Fibroblast of skin of left quadriceps (primary cell): ENCODE data around the gene CPED1.
A peak's percentile ranks its signal among the peaks of the same experiment; 100 is the strongest.
"Not testable (repeated sequence)": the region's sequence is repeated elsewhere in the genome, so short reads cannot be mapped to it uniquely, and the experiment has no call there.

Experiments used
- DNase-seq, 2 experiments: peaks; one replicate each; pipeline ENCODE4 v3.0.0-alpha.2; 2013; ENCODE audit warnings: low read depth in 2 of 2

Gene CPED1

GRCh38 chr7:120996333-120996987 lies 7.9 kb downstream of the CPED1 start:
- peak; percentile 94 to 95 for DNase-seq

- no peak for DNase-seq
Observed at GRCh38 chr7:120996988-120997345, 8.5 kb downstream of the CPED1 start.

GRCh38 chr7:120997882-120998474 lies 9.5 kb downstream of the CPED1 start:
- DNase-seq = no peak

GRCh38 chr7:120998520-120998919 lies 10.0 kb downstream of the CPED1 start:
- DNase-seq = no peak

- DNase-seq = no peak
Observed at GRCh38 chr7:120998996-120999565, 10.6 kb downstream of the CPED1 start.

- peak in 1 of 2 experiments; percentile 59 for DNase-seq
Observed at GRCh38 chr7:121000081-121000983, 11.8 kb downstream of the CPED1 start.

GRCh38 chr7:121001234-121001906 lies 12.9 kb downstream of the CPED1 start:
- DNase-seq = no peak

- no peak for DNase-seq
Observed at GRCh38 chr7:121002048-121002756, 13.7 kb downstream of the CPED1 start.

GRCh38 chr7:121002757-121003200 lies 14.3 kb downstream of the CPED1 start:
- peak in 1 of 2 experiments; percentile 49 for DNase-seq

GRCh38 chr7:121003986-121004685 lies 15.6 kb downstream of the CPED1 start:
- no peak for DNase-seq

GRCh38 chr7:121005058-121005457 lies 16.5 kb downstream of the CPED1 start:
- DNase-seq = not testable (repeated sequence)

GRCh38 chr7:121005996-121006584 lies 17.6 kb downstream of the CPED1 start:
- DNase-seq = no peak

GRCh38 chr7:121006711-121007315 lies 18.3 kb downstream of the CPED1 start:
- DNase-seq = no peak

GRCh38 chr7:121008816-121009215 lies 20.3 kb downstream of the CPED1 start:
- no peak for DNase-seq

GRCh38 chr7:121011401-121011800 lies 22.9 kb downstream of the CPED1 start:
- no peak for DNase-seq

GRCh38 chr7:121012170-121012874 lies 23.8 kb downstream of the CPED1 start:
- no peak for DNase-seq

- no peak for DNase-seq
Observed at GRCh38 chr7:121012919-121013318, 24.4 kb downstream of the CPED1 start.

- no peak for DNase-seq
Observed at GRCh38 chr7:121015560-121015959, 27.0 kb downstream of the CPED1 start.

- DNase-seq = no peak
Observed at GRCh38 chr7:121016966-121017365, 28.5 kb downstream of the CPED1 start.
